Transverse colon (tissue), 4 donors: ENCODE data around the gene ZNF804B.

Experiments used
- POLR2AphosphoS5 ChIP-seq, 3 donors: sonication (generic); formaldehyde crosslinking; IDR thresholded peaks; one replicate each; pipeline ENCODE4 v1.6.1; 2016; ENCODE audit warnings: antibody characterized with exemption in 3 of 3
- TF ChIP-seq, protein P1 (sequence below), 5 experiments: fragments of 200-600 bp in 3 of 5; fragments of 450-650 bp in 2 of 5; sonication (generic) in 3 of 5; IDR thresholded peaks; 1 replicate in 2 of 5; 2 replicates in 3 of 5; pipeline ENCODE4 v1.5.1; 2016 to 2017; ENCODE audit warnings: antibody characterized with exemption in 5 of 5, inconsistent platforms in 3 of 5, mild to moderate bottlenecking in 2 of 5, moderate library complexity in 1 of 5

DNA sequence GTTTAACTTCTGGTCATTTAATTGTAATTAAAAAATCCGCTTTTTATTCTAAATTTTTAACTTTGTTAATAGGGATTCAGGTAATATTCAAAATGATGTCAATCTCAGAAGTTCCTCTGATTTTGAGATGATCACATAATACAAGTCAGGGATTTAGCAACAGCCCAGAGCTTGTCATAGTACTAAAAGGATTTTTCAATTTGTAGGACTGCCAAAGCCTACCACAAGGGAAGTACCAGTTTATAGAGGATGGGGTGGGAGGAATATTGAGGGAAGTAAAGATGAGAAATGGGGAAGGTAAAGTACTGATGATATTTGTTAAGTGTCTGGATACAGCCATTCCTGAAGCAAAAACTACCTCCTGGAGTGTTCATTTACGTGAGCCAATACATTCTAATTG lies 314.3 kb downstream of the ZNF804B start:
- TF ChIP-seq POLR2AphosphoS5 (IDR thresholded peaks at IDR 0.05): no peak
- TF ChIP-seq, protein P1, sequence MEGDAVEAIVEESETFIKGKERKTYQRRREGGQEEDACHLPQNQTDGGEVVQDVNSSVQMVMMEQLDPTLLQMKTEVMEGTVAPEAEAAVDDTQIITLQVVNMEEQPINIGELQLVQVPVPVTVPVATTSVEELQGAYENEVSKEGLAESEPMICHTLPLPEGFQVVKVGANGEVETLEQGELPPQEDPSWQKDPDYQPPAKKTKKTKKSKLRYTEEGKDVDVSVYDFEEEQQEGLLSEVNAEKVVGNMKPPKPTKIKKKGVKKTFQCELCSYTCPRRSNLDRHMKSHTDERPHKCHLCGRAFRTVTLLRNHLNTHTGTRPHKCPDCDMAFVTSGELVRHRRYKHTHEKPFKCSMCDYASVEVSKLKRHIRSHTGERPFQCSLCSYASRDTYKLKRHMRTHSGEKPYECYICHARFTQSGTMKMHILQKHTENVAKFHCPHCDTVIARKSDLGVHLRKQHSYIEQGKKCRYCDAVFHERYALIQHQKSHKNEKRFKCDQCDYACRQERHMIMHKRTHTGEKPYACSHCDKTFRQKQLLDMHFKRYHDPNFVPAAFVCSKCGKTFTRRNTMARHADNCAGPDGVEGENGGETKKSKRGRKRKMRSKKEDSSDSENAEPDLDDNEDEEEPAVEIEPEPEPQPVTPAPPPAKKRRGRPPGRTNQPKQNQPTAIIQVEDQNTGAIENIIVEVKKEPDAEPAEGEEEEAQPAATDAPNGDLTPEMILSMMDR (IDR thresholded peaks at IDR 0.05): no peak
